WTC11 (cell line): ENCODE measurements around the gene LGALS8. TPM values are rescaled to one million over a fixed set of nuclear protein-coding genes. Genes with fewer than 3 reads are reported as not detected.
A peak's percentile ranks its signal among the peaks of the same experiment; 100 is the strongest.

ENCODE experiments used
- CREB1 ChIP-seq: sonication (generic); formaldehyde crosslinking; IDR thresholded peaks from 2 replicates; pipeline ENCODE4 v1.8.0; 2023; ENCODE audit warnings: mild to moderate bottlenecking, missing genetic modification reagents
- CREM ChIP-seq: sonication (generic); formaldehyde crosslinking; IDR thresholded peaks from 2 replicates; pipeline ENCODE4 v1.8.1; 2022; ENCODE audit warnings: mild to moderate bottlenecking, missing genetic modification reagents, moderate library complexity
- ELF4 ChIP-seq: sonication (generic); formaldehyde crosslinking; IDR thresholded peaks from 2 replicates; pipeline ENCODE4 v1.8.1; 2022; ENCODE audit warnings: low read depth, mild to moderate bottlenecking, moderate library complexity, missing genetic modification reagents
- ESRRA ChIP-seq: sonication (generic); formaldehyde crosslinking; IDR thresholded peaks from 2 replicates; pipeline ENCODE4 v1.8.1; 2022; ENCODE audit warnings: mild to moderate bottlenecking, missing genetic modification reagents, borderline replicate concordance
- FOXP1 ChIP-seq: sonication (generic); formaldehyde crosslinking; IDR thresholded peaks from 2 replicates; pipeline ENCODE4 v1.8.0; 2022; ENCODE audit warnings: missing genetic modification reagents, mild to moderate bottlenecking, moderate library complexity, borderline replicate concordance
- MLX ChIP-seq: sonication (generic); formaldehyde crosslinking; IDR thresholded peaks from 2 replicates; pipeline ENCODE4 v1.8.1; 2023; ENCODE audit warnings: mild to moderate bottlenecking, missing genetic modification reagents, moderate library complexity
- MYBL2 ChIP-seq: sonication (generic); formaldehyde crosslinking; IDR thresholded peaks from 2 replicates; pipeline ENCODE4 v1.8.1; 2023; ENCODE audit warnings: mild to moderate bottlenecking, moderate library complexity, missing genetic modification reagents
- NR3C1 ChIP-seq: sonication (generic); formaldehyde crosslinking; conservative IDR thresholded peaks from 2 replicates; pipeline ENCODE4 v1.8.1; 2023; ENCODE audit warnings: low read depth, mild to moderate bottlenecking, missing genetic modification reagents
- RELA ChIP-seq: sonication (generic); formaldehyde crosslinking; IDR thresholded peaks from 2 replicates; pipeline ENCODE4 v1.8.1; 2022; ENCODE audit warnings: missing genetic modification reagents, mild to moderate bottlenecking, borderline replicate concordance
- SMAD4 ChIP-seq: sonication (generic); formaldehyde crosslinking; IDR thresholded peaks from 2 replicates; pipeline ENCODE4 v1.8.0; 2022; ENCODE audit warnings: mild to moderate bottlenecking, missing genetic modification reagents
- TEAD4 ChIP-seq: sonication (generic); formaldehyde crosslinking; IDR thresholded peaks from 2 replicates; pipeline ENCODE4 v1.8.0; 2022; ENCODE audit warnings: mild to moderate bottlenecking, missing genetic modification reagents
- ZBTB21 ChIP-seq: sonication (generic); formaldehyde crosslinking; IDR thresholded peaks from 2 replicates; pipeline ENCODE4 v1.8.1; 2023; ENCODE audit warnings: mild to moderate bottlenecking, missing genetic modification reagents, borderline replicate concordance
- ZNF423 ChIP-seq: fragments of 250-450 bp; sonication (Bioruptor Pico); IDR thresholded peaks from 2 replicates; pipeline ENCODE4 v2.1.2; 2022; ENCODE audit warnings: mild to moderate bottlenecking, moderate library complexity
- total RNA-seq: library from RNA; stranded (reverse); gene quantifications from 3 replicates; pipeline ENCODE4 v1.2.3, GENCODE V29; 2021
- TF ChIP-seq, protein P1 (sequence below): sonication (generic); formaldehyde crosslinking; IDR thresholded peaks from 2 replicates; pipeline ENCODE4 v1.8.0; 2022; ENCODE audit warnings: mild to moderate bottlenecking, missing genetic modification reagents
- TF ChIP-seq, protein P2 (sequence below): fragments of 200-600 bp; IDR thresholded peaks from 2 replicates; pipeline ENCODE4 v1.8.0; 2022; ENCODE audit warnings: antibody characterized with exemption
- TF ChIP-seq, protein P3 (sequence below): sonication (generic); formaldehyde crosslinking; IDR thresholded peaks from 2 replicates; pipeline ENCODE4 v1.8.1; 2023; ENCODE audit warnings: mild to moderate bottlenecking, missing genetic modification reagents
- TF ChIP-seq, protein P4 (sequence below): sonication (generic); formaldehyde crosslinking; IDR thresholded peaks from 2 replicates; pipeline ENCODE4 v1.8.1; 2023; ENCODE audit warnings: mild to moderate bottlenecking, missing genetic modification reagents
- TF ChIP-seq, protein P5 (sequence below): sonication (generic); formaldehyde crosslinking; IDR thresholded peaks from 2 replicates; pipeline ENCODE4 v1.8.1; 2023; ENCODE audit warnings: mild to moderate bottlenecking, missing genetic modification reagents, moderate library complexity
- TF ChIP-seq, protein P6 (sequence below): sonication (generic); formaldehyde crosslinking; conservative IDR thresholded peaks from 2 replicates; pipeline ENCODE4 v1.8.1; 2022; ENCODE audit warnings: mild to moderate bottlenecking, missing genetic modification reagents
- TF ChIP-seq, protein P7 (sequence below): fragments of 250-450 bp; sonication (Bioruptor Pico); conservative IDR thresholded peaks from 2 replicates; pipeline ENCODE4 v1.9.0; 2021; ENCODE audit warnings: mild to moderate bottlenecking
- TF ChIP-seq, protein P8 (sequence below): fragments of 250-450 bp; sonication (Bioruptor Pico); IDR thresholded peaks from 2 replicates; pipeline ENCODE4 v1.9.0; 2021; ENCODE audit warnings: mild to moderate bottlenecking
- TF ChIP-seq, protein P9 (sequence below): sonication (generic); formaldehyde crosslinking; IDR thresholded peaks from 2 replicates; pipeline ENCODE4 v1.8.0; 2022; ENCODE audit warnings: mild to moderate bottlenecking, missing genetic modification reagents
- TF ChIP-seq, protein P10 (sequence below): fragments of 250-450 bp; sonication (Bioruptor Pico); IDR thresholded peaks from 2 replicates; pipeline ENCODE4 v1.9.0; 2021; ENCODE audit warnings: mild to moderate bottlenecking

Gene LGALS8
- total RNA-seq, 1 experiment from 2014 or later: 8.6 TPM

GRCh38 chr1:236502972-236503639, 20.7 kb upstream of the LGALS8 start (continued):
- TF ChIP-seq, protein P1, sequence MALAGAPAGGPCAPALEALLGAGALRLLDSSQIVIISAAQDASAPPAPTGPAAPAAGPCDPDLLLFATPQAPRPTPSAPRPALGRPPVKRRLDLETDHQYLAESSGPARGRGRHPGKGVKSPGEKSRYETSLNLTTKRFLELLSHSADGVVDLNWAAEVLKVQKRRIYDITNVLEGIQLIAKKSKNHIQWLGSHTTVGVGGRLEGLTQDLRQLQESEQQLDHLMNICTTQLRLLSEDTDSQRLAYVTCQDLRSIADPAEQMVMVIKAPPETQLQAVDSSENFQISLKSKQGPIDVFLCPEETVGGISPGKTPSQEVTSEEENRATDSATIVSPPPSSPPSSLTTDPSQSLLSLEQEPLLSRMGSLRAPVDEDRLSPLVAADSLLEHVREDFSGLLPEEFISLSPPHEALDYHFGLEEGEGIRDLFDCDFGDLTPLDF (CRISPR knock-in tag): no peak
- no peak for TF ChIP-seq SMAD4 (CRISPR knock-in tag)
- no peak for TF ChIP-seq CREM (CRISPR knock-in tag)
- no peak; the same call in 1 of the 2 replicates for TF ChIP-seq CREB1 (CRISPR knock-in tag)
- TF ChIP-seq, protein P2, sequence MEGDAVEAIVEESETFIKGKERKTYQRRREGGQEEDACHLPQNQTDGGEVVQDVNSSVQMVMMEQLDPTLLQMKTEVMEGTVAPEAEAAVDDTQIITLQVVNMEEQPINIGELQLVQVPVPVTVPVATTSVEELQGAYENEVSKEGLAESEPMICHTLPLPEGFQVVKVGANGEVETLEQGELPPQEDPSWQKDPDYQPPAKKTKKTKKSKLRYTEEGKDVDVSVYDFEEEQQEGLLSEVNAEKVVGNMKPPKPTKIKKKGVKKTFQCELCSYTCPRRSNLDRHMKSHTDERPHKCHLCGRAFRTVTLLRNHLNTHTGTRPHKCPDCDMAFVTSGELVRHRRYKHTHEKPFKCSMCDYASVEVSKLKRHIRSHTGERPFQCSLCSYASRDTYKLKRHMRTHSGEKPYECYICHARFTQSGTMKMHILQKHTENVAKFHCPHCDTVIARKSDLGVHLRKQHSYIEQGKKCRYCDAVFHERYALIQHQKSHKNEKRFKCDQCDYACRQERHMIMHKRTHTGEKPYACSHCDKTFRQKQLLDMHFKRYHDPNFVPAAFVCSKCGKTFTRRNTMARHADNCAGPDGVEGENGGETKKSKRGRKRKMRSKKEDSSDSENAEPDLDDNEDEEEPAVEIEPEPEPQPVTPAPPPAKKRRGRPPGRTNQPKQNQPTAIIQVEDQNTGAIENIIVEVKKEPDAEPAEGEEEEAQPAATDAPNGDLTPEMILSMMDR: no peak
- TF ChIP-seq, protein P3, sequence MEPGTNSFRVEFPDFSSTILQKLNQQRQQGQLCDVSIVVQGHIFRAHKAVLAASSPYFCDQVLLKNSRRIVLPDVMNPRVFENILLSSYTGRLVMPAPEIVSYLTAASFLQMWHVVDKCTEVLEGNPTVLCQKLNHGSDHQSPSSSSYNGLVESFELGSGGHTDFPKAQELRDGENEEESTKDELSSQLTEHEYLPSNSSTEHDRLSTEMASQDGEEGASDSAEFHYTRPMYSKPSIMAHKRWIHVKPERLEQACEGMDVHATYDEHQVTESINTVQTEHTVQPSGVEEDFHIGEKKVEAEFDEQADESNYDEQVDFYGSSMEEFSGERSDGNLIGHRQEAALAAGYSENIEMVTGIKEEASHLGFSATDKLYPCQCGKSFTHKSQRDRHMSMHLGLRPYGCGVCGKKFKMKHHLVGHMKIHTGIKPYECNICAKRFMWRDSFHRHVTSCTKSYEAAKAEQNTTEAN (CRISPR knock-in tag): no peak
- TF ChIP-seq ELF4: no peak
- TF ChIP-seq RELA: no peak
- no peak for TF ChIP-seq MLX (CRISPR knock-in tag)
- no peak for TF ChIP-seq FOXP1 (CRISPR knock-in tag)
- TF ChIP-seq, protein P4, sequence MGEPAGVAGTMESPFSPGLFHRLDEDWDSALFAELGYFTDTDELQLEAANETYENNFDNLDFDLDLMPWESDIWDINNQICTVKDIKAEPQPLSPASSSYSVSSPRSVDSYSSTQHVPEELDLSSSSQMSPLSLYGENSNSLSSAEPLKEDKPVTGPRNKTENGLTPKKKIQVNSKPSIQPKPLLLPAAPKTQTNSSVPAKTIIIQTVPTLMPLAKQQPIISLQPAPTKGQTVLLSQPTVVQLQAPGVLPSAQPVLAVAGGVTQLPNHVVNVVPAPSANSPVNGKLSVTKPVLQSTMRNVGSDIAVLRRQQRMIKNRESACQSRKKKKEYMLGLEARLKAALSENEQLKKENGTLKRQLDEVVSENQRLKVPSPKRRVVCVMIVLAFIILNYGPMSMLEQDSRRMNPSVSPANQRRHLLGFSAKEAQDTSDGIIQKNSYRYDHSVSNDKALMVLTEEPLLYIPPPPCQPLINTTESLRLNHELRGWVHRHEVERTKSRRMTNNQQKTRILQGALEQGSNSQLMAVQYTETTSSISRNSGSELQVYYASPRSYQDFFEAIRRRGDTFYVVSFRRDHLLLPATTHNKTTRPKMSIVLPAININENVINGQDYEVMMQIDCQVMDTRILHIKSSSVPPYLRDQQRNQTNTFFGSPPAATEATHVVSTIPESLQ (CRISPR knock-in tag): no peak
- TF ChIP-seq, protein P5, sequence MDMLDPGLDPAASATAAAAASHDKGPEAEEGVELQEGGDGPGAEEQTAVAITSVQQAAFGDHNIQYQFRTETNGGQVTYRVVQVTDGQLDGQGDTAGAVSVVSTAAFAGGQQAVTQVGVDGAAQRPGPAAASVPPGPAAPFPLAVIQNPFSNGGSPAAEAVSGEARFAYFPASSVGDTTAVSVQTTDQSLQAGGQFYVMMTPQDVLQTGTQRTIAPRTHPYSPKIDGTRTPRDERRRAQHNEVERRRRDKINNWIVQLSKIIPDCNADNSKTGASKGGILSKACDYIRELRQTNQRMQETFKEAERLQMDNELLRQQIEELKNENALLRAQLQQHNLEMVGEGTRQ (CRISPR knock-in tag): no peak
- peak; percentile 56; the same call in 1 of the 2 replicates for TF ChIP-seq MYBL2 (CRISPR knock-in tag)
- no peak for TF ChIP-seq ZNF423 (CRISPR knock-in tag)
- TF ChIP-seq, protein P6, sequence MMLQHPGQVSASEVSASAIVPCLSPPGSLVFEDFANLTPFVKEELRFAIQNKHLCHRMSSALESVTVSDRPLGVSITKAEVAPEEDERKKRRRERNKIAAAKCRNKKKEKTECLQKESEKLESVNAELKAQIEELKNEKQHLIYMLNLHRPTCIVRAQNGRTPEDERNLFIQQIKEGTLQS (CRISPR knock-in tag): no peak
- TF ChIP-seq, protein P7, sequence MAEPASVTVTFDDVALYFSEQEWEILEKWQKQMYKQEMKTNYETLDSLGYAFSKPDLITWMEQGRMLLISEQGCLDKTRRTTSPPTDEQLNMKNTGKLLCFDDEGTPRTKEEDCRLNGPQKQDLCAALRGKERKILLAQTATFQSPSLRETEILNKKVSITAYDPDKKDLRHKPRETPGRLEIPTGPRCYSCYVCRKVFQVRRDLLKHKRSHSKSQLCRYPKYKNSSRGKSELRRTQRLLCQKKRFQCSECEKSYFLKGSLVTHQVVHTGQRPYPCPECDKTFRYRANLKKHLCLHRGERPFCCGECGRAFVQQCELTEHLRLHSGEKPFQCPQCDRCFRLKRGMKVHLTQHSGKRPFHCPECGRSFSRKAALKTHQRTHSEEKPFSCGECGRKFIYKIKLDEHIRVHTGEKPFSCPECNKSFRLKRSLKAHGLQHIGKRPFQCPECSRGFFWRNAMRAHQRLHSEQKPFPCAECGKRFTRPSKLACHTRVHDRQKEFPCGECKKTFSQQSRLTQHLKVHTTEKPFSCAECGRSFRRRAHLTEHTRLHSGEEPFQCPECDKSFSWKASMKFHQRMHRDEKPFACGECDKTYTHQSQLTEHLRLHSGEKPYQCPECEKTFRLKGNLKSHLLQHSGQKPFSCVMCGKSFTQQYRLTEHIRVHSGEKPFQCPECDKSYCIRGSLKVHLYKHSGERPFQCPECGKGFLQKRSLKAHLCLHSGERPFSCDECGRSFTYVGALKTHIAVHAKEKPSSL: no peak
- TF ChIP-seq, protein P8, sequence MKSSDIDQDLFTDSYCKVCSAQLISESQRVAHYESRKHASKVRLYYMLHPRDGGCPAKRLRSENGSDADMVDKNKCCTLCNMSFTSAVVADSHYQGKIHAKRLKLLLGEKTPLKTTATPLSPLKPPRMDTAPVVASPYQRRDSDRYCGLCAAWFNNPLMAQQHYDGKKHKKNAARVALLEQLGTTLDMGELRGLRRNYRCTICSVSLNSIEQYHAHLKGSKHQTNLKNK (CRISPR knock-in tag): no peak
- no peak for TF ChIP-seq ESRRA (CRISPR knock-in tag)
- TF ChIP-seq ZBTB21 (CRISPR knock-in tag): no peak
- TF ChIP-seq, protein P9, sequence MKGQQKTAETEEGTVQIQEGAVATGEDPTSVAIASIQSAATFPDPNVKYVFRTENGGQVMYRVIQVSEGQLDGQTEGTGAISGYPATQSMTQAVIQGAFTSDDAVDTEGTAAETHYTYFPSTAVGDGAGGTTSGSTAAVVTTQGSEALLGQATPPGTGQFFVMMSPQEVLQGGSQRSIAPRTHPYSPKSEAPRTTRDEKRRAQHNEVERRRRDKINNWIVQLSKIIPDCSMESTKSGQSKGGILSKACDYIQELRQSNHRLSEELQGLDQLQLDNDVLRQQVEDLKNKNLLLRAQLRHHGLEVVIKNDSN (CRISPR knock-in tag): no peak
- no peak for TF ChIP-seq NR3C1 (CRISPR knock-in tag)
- peak; percentile 24; the same call in 1 of the 2 replicates for TF ChIP-seq TEAD4 (CRISPR knock-in tag)
- TF ChIP-seq, protein P10, sequence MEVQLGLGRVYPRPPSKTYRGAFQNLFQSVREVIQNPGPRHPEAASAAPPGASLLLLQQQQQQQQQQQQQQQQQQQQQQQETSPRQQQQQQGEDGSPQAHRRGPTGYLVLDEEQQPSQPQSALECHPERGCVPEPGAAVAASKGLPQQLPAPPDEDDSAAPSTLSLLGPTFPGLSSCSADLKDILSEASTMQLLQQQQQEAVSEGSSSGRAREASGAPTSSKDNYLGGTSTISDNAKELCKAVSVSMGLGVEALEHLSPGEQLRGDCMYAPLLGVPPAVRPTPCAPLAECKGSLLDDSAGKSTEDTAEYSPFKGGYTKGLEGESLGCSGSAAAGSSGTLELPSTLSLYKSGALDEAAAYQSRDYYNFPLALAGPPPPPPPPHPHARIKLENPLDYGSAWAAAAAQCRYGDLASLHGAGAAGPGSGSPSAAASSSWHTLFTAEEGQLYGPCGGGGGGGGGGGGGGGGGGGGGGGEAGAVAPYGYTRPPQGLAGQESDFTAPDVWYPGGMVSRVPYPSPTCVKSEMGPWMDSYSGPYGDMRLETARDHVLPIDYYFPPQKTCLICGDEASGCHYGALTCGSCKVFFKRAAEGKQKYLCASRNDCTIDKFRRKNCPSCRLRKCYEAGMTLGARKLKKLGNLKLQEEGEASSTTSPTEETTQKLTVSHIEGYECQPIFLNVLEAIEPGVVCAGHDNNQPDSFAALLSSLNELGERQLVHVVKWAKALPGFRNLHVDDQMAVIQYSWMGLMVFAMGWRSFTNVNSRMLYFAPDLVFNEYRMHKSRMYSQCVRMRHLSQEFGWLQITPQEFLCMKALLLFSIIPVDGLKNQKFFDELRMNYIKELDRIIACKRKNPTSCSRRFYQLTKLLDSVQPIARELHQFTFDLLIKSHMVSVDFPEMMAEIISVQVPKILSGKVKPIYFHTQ (CRISPR knock-in tag): no peak
